GM18507 (cell line): Measurements from ENCODE around the gene ANKRD63.

Experiments
- DNase-seq: peaks from one replicate; pipeline ENCODE4 v3.0.0; 2011; ENCODE audit warnings: low read depth; ENCODE audit not compliant: insufficient read length; ENCODE audit errors: extremely low spot score
- FAIRE-seq: peaks from 2 replicates; lab custom pipeline; 2011; peaks lifted over from hg19 to GRCh38; lab: Jason Lieb, UNC

ANKRD63 gene

GRCh38 chr15:40297356-40297755 lies 14.5 kb upstream of the ANKRD63 start:
- DNase-seq (no peak), FAIRE-seq (no peak)

GRCh38 chr15:40296561-40297230 lies 13.8 kb upstream of the ANKRD63 start:
- DNase-seq (no peak), FAIRE-seq (no peak)

GRCh38 chr15:40295877-40296560 lies 13.2 kb upstream of the ANKRD63 start:
- FAIRE-seq = no peak
- DNase-seq = no peak

DNA sequence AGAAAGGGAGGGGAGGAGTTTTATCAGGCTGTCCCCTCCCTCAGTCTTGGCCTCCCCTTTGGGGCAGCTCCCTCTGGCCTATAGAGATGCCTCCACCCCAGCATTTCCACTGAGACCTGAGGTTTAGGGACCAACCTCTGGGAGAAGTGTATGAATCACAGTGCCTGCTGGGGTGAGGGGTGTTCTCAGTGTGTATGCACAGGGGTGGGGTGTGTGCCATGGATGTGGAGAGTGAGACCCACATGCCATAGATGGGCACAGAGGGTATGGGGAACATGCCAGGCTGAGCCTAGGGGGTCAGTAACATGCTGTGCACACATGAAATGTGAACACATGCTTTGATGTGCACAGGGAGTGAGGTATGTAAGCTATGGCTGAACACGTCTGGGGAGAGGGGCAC lies 12.4 kb upstream of the ANKRD63 start:
- DNase-seq (no peak), FAIRE-seq (no peak)

- no peak for FAIRE-seq
- no peak for DNase-seq
These were observed 11.3 kb upstream of the ANKRD63 start for GRCh38 chr15:40293905-40294895.

DNA sequence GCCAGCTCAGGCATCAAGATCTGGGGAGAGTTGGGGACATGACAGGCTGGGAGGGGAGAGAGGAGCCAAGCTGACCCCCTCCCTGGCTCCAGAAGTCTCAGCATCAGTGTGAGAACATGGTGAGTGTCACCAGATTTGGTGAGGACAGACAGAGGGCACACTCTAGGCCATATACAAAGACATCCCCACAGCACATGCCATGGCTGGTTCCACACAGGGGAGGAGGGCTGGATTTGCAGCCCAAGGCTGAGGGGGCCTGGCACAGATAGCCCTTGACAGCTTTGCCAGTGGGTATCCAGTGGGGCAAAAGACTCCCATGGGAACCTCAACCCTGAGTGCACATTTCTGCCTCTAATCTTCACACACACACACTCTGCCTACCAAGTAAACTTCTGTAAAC lies 10.1 kb upstream of the ANKRD63 start:
- FAIRE-seq (no peak), DNase-seq (no peak)

DNA sequence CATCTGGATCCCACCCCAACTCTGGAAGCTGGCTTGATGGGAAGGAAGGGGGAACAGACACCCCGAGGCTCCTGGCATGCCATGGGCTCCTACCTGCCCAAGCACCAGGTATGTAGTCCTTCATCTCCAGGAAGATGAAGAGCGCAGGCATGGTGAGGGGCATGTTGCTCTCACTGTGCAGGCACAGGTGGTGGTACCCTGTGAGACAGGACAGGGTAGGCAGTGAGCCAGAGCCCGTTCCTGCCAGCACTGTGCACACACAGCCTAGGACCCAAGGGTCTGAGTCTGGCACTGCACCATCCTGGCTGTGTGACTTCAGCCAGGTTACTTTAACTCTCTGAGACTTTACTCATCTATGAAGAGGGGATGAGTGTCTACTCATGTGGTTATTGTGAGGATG lies 9.4 kb upstream of the ANKRD63 start:
- no peak for DNase-seq
- no peak for FAIRE-seq

DNA sequence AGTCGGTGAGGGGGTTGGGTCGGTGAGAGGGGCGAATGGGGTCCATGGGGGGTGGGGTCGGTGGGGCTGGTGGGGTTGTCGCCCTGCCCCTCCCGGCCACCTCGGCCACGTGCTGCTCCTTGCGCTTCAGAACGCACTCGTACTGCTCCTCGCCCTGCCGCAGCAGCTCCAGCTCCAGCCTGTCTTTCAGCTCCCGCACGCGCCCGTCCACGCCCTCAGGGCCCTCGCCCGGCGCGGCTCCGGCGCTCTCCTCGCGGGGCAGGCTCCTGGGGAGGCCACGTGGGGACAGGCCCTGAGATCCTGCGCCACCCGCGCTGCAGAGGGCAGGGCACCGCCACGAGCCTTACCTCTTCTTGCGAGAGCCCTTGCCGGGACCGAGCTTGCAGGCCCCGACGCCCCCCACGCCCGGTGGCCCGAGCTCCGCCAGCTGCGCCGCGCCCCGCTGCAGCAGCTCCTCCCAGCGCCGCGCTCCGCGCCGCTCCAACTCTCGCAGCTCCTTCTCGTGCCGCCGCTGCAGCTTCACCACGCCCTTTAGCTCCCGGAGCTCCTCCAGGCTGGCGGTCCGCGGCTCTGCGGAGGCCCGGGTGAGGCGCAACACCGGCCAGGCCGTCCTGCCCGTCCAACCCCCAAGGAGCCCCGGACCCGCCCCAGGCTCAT lies 8.2 kb upstream of the ANKRD63 start:
- no peak for DNase-seq
- FAIRE-seq = no peak

- FAIRE-seq = no peak
These were observed 7.7 kb upstream of the ANKRD63 start for GRCh38 chr15:40290545-40290917.

GRCh38 chr15:40289140-40289775 lies 6.4 kb upstream of the ANKRD63 start:
- no peak for FAIRE-seq

More at GRCh38 chr15:40290545-40290917, 7.7 kb upstream of the ANKRD63 start:
- DNase-seq = no peak

DNA sequence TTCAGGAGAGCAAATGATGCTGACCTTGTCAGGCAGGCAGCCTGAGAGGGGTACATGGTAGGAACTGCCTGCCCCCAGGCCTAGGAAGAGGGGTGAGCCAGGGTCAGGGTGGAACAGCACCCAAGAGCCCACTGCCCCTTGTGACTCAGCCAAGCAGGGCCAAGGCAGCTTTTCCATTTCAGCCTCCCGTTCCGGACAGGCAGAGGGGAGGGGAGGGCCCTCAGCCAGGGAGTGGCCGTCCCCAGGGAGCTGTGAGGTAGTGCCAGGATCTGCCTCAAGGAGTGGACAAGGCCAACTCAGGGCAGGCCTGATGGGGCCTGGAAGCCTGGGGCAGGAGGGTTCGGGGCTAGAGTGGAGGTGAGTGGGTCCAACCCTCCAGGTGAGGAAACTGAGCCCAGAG lies 5.1 kb upstream of the ANKRD63 start:
- FAIRE-seq (no peak), DNase-seq (no peak)

More at GRCh38 chr15:40289140-40289775, 6.4 kb upstream of the ANKRD63 start:
- DNase-seq = no peak

DNA sequence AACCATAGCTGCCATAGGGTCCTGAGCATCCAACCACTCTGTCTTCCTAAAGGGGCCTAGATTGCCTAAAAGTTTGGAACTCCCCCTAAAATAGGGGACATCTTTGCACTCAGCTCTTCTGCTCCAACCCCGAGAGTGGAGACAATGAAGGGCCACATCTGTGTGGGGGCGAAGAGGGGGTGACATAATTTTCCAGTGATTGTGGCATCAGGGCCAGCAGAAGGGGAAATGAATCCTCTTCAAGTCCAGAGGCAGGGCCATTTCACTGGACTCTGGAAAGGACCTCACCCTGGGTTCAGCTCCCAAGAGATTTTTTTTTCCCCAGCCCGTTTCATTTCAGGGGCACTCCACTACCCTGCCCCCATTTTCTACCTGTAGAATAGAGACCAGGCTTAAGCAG lies 4.6 kb upstream of the ANKRD63 start:
- FAIRE-seq = no peak
- DNase-seq = no peak

- FAIRE-seq (no peak), DNase-seq (no peak)
These were observed 3.9 kb upstream of the ANKRD63 start for GRCh38 chr15:40286794-40287193.

DNA sequence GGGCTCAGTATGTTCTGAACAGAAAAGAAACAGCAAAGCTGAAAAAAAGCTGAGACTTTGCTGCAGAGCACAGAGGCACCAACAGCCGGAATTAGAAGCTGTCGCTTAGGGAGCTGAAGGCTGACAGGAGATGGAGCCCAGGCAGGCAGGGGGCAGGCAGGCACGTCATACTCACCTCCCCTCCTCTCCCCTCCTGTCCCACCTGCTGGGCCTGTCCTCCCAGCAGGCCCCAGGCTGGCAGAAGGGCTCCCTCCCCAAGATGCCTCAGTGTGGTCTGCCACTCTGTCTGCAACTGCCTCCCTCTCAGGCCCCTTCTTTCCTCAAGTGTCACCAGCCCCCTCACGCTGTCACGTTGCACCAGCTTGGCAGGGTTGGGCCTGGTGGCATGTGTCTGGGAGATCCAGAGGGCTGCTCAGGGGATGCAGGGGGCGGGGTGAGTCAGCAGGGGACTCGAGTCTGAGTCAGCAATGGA lies 3.2 kb upstream of the ANKRD63 start:
- DNase-seq (no peak), FAIRE-seq (no peak)

DNA sequence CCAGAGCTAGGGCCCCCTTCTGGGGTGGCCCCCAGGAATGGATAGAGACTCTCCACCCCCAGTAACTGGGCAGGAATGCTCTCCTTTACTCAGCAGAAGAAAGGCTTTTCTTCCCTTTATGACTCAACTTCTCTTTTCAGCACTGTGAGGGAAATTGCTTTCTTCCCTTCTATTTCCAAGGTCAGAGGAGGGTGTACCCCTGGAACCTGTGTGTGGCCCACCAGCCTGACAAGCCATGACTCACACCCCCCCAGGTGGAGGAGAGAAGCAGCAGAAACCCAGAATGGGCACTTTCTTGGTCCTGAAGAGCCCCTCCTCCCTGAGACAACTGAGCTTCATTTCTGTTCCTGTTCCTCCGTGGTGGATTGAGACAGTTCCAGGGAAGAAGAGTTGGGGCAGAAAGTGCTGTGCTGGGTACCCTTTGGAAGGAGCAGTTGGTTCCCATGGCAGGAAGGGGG lies 2.7 kb upstream of the ANKRD63 start:
- FAIRE-seq (no peak), DNase-seq (no peak)

DNA sequence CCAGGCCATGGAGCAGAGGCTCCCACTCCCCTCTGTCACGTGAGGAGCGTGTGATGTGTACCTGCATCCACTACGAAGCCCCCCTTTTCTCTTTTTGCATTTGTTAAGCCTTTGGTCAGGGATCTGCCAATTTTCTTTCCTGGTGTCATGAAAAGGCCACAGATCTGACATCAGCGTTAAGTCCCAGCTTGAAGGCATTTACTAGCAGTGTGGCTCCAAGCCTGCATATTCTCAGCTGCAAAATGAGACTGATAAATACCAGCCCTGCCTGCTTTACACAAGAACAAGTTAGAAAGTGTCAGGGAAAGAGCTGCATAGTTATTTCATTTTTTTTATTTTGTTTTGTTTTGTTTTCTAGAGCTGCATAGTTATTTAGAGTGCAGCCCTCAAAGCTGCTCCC lies 2.3 kb upstream of the ANKRD63 start:
- no peak for DNase-seq
- FAIRE-seq = no peak

DNA sequence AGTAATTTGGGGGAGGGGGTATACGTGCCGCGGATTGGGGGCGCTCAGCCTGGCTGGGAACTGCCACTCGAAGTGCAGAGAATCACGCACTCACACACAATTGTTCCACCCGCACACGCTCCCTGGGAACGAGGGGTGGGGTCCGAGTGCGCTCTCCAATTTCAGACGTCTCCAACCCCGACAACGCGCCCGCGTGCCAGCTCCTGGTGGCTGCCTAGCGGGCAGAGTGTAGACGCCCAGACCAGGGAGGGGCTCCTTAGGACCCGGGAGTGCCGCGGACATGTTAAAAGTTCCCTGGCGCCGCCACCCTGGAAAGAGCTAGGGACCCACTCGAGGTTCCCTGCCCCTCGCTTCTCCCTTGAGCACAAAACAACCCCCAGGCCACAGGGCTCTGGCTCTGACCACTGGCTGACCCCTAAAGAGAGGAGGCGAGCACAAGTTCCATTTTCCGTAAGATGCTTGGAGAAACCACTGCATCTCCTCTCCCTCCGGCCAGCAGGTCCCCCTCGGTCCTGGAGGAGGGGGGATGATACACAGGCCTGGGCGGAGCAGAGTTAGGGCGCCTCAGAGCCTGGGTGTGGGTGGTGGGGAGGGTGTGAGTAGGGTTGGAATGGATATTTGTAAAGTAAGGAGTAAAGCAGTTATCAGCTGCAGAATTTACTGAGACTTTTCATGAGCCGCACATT lies 894 bp upstream of the ANKRD63 start:
- FAIRE-seq = no peak
- DNase-seq = no peak

GRCh38 chr15:40282147-40282868 lies 556 bp downstream of the ANKRD63 start:
- DNase-seq = peak; percentile 38
- no peak for FAIRE-seq
